Medulla oblongata (tissue), 1 donor: ENCODE results near the gene TSPAN4.
A peak's percentile ranks its signal among the peaks of the same experiment; 100 is the strongest.

ENCODE experiments used
- DNase-seq: peaks from one replicate; pipeline ENCODE4 v3.0.0-alpha.2; 2015; ENCODE audit errors: extremely low spot score

TSPAN4 gene

GRCh38 chr11:803770-804598 lies 38.7 kb upstream of the TSPAN4 start:
- DNase-seq, result no peak

GRCh38 chr11:804599-804964 lies 38.1 kb upstream of the TSPAN4 start:
- no peak for DNase-seq

- no peak for DNase-seq
Measured at GRCh38 chr11:808427-809286, 34.0 kb upstream of the TSPAN4 start.

- DNase-seq, result peak; percentile 98
Measured at GRCh38 chr11:809287-810039, 33.2 kb upstream of the TSPAN4 start, which contains the start of gene RPLP2. RPLP2 (plus strand) TSS chr11:809967; CDS start chr11:810235, 268 bp downstream.

GRCh38 chr11:810040-810567 lies 32.5 kb upstream of the TSPAN4 start:
- no peak for DNase-seq

GRCh38 chr11:811446-812245 lies 31.0 kb upstream of the TSPAN4 start:
- no peak for DNase-seq

- DNase-seq, result no peak
Measured at GRCh38 chr11:812390-812789, 30.3 kb upstream of the TSPAN4 start.

- no peak for DNase-seq
Measured at GRCh38 chr11:813072-813455, 29.6 kb upstream of the TSPAN4 start.

GRCh38 chr11:813456-814096 lies 29.1 kb upstream of the TSPAN4 start:
- DNase-seq, result no peak

DNA sequence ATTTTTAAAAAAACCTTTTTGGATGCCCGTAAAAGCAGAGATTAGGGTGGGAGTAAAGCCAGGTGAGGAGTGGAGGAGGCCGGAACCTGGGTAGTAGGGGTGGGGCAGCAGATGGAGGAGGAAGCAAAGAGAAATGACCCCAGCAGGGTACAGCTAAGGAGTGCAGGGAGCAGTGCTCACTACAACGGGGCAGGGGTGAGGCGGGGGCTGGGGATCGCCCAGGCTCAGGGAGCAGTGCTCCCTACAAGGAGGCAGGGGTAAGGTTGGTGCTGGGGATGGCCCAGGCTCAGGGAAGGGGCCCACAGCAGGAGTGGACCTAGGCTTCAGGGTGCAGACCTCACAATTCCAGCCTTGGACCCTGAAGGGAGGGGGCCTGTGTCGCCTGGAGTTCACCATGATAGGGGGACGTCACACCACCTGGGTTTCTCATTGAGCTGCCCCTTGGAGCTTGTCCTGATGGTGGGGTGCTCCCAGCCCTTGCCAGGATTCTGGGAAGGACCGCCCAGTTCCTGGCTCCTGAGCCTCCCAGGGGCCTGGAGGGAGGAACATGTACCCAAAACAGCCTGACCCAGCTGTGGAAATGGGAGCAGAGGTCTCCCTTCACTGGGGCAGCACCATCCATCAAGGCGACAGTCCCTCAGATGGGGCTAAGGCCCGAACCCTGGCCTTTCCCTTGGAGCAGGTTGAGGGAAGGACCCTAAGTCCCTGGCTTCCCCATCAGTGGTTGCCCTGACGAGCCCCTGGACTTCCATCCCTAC lies 26.8 kb upstream of the TSPAN4 start:
- no peak for DNase-seq

GRCh38 chr11:816433-816779 lies 26.2 kb upstream of the TSPAN4 start:
- no peak for DNase-seq

DNA sequence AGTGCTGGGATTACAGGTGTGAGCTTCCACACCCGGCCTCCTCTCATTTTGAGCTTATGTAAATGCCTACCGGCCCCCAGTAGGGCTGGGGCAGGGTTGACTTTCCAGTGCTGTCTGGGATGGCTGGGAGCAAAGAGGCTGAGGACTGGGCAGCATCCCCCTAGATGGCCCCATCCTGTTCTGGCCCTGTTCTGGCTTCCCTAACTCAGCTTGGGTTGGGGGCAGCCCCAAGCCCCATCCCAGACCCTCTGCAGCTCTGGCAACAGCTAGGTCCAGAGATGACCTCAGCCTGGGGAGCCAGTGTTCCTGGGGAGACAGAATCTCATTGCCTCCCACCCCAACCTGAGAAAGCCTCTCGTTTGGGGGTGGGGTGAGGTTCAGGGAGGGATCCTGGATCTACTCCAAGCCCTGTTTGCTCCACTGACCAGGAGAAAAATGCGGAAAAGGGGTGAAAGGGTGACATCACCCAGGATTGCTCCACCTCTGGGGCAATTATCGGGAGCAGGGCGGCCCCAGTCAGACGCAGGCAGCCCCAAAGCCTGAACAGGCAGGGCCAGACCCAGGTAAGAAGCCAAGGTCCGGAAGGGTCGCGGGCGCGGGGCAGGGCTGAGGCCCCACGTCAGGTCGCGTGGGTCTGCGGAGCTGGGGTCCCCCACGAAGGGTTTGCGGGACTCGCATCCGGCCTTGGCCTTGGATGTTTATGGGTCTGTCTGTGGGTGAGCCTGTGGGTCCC lies 24.1 kb upstream of the TSPAN4 start, which contains the start of gene PNPLA2:
PNPLA2 (plus strand) TSS at position 519 of the 733 bp plus-strand sequence. CDS start 805 bp downstream, outside the sequence.
- DNase-seq, result no peak

DNA sequence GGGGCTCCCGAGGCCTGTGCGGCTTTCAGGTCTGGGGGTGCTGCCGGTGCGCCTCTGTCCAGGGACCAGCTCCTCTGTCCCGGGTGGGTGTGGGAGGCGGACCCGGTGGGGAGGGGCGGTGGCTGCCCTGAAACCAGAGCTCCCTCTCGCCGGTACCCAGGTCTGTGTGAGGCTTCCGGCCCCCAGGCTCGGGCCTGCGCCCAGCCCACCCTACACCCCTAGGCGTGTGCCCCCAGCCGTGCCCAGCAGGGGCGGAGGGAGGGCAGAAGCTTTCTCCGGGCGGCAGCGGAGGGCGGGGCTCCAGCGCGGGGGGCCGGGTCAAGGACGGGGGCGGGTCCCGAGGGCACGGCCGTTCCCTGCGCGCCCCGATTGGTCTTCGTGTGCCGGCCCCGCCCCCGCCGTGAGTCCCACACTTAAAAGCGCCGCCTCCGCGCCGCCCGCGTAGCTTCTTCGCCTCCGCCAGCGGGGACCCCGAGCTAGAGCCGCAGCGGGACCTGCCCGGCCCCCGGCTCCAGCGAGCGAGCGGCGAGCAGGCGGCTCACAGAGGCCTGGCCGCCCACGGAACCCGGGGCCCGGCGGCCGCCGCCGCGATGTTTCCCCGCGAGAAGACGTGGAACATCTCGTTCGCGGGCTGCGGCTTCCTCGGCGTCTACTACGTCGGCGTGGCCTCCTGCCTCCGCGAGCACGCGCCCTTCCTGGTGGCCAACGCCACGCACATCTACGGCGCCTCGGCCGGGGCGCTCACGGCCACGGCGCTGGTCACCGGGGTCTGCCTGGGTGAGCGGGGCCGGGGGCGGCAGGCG lies 23.3 kb upstream of the TSPAN4 start:
- peak; percentile 95 for DNase-seq

GRCh38 chr11:819943-820649 lies 22.6 kb upstream of the TSPAN4 start:
- DNase-seq, result peak; percentile 77

GRCh38 chr11:820655-821511 lies 21.8 kb upstream of the TSPAN4 start:
- DNase-seq, result peak; percentile 75
